GM23338 (cell line): ENCODE measurements around the gene SOHLH1. TPM values are rescaled to one million over a fixed set of nuclear protein-coding genes. Genes with fewer than 3 reads are reported as not detected.

Experiments used
- ATAC-seq: fragments of 200-7000 bp; cut with Tn5 transposase; 3 replicates; pipeline ENCODE4 v1.9.1; 2020
- DNase-seq: peaks from one replicate; pipeline ENCODE4 v3.0.0-alpha.2; 2015; ENCODE audit warnings: low spot score
- H2AFZ ChIP-seq: fragments of 200-600 bp; sonication (generic); 2 replicates; pipeline ENCODE4 v1.8.0; 2016; ENCODE audit warnings: antibody characterized with exemption, mild to moderate bottlenecking, moderate library complexity
- H3F3A ChIP-seq: fragments of 200-600 bp; sonication (generic); replicated peaks from 2 replicates; pipeline ENCODE4 v1.8.0; 2017; ENCODE audit warnings: antibody characterized with exemption, mixed run types, low read depth
- H3K27ac ChIP-seq: fragments of 200-600 bp; sonication (generic); 2 replicates; pipeline ENCODE4 v1.6.1; 2016; ENCODE audit warnings: low read depth
- H3K27me3 ChIP-seq: fragments of 200-600 bp; sonication (generic); 2 replicates; pipeline ENCODE4 v1.8.0; 2016; ENCODE audit warnings: mild to moderate bottlenecking, mixed run types, moderate library complexity; ENCODE audit not compliant: insufficient read depth
- H3K36me3 ChIP-seq: fragments of 200-600 bp; sonication (generic); 2 replicates; pipeline ENCODE4 v1.8.0; 2016; ENCODE audit warnings: mild to moderate bottlenecking; ENCODE audit not compliant: insufficient read depth
- H3K4me1 ChIP-seq: fragments of 200-600 bp; sonication (generic); 2 replicates; pipeline ENCODE4 v1.8.0; 2016; ENCODE audit warnings: mild to moderate bottlenecking, moderate library complexity; ENCODE audit not compliant: insufficient read depth
- H3K4me2 ChIP-seq: fragments of 200-600 bp; sonication (generic); 2 replicates; pipeline ENCODE4 v1.7.1; 2017; ENCODE audit warnings: mixed run types
- H3K4me3 ChIP-seq: fragments of 200-600 bp; sonication (generic); 2 replicates; pipeline ENCODE4 v1.6.1; 2016; ENCODE audit warnings: mixed run types
- H3K79me2 ChIP-seq: fragments of 200-600 bp; sonication (generic); replicated peaks from 2 replicates; pipeline ENCODE4 v1.8.0; 2017; ENCODE audit warnings: mild to moderate bottlenecking; ENCODE audit not compliant: insufficient read depth
- H3K9me2 ChIP-seq: fragments of 200-600 bp; sonication (generic); 2 replicates; pipeline ENCODE4 v1.8.0; 2017; ENCODE audit not compliant: insufficient read depth
- H4K20me1 ChIP-seq: fragments of 200-600 bp; sonication (generic); replicated peaks from 2 replicates; pipeline ENCODE4 v1.8.0; 2017; ENCODE audit warnings: mild to moderate bottlenecking; ENCODE audit not compliant: insufficient read depth
- H3K27ac Mint-ChIP-seq: 2 replicates; pipeline ENCODE4 v1.8.0; 2020; ENCODE audit warnings: inconsistent platforms, mild to moderate bottlenecking, moderate library complexity, mixed read lengths
- H3K27me3 Mint-ChIP-seq: 3 replicates; pipeline ENCODE4 v1.8.0; 2022; ENCODE audit warnings: low read depth, mild to moderate bottlenecking, moderate library complexity, mixed read lengths, inconsistent platforms; ENCODE audit not compliant: insufficient read depth, poor library complexity
- H3K36me3 Mint-ChIP-seq: 3 replicates; pipeline ENCODE4 v1.8.0; 2021; ENCODE audit warnings: low read depth, mild to moderate bottlenecking, inconsistent platforms, moderate library complexity, mixed read lengths
- H3K4me1 Mint-ChIP-seq: 3 replicates; pipeline ENCODE4 v1.8.0; 2020; ENCODE audit warnings: mild to moderate bottlenecking, inconsistent platforms, mixed read lengths
- H3K4me3 Mint-ChIP-seq: 3 replicates; pipeline ENCODE4 v1.8.0; 2021; ENCODE audit warnings: moderate library complexity, mild to moderate bottlenecking, inconsistent platforms, mixed read lengths
- H3K9me3 Mint-ChIP-seq: 3 replicates; pipeline ENCODE4 v1.8.0; 2020; ENCODE audit warnings: moderate library complexity, mild to moderate bottlenecking, inconsistent platforms, mixed read lengths
- CREB1 ChIP-seq: fragments of 250-450 bp; sonication (Bioruptor Pico); IDR thresholded peaks from 2 replicates; pipeline ENCODE4 v1.5.0; 2020; ENCODE audit warnings: low read depth, mild to moderate bottlenecking, moderate library complexity
- ETS1 ChIP-seq: IDR thresholded peaks from 2 replicates; pipeline ENCODE4 v1.6.1; 2016; ENCODE audit warnings: antibody characterized with exemption
- EZH2 ChIP-seq: fragments of 200-600 bp; sonication (generic); IDR thresholded peaks from one replicate; pipeline ENCODE4 v1.8.0; 2017; ENCODE audit warnings: antibody characterized with exemption, mild to moderate bottlenecking, low read depth; ENCODE audit not compliant: unreplicated experiment
- NANOG ChIP-seq: IDR thresholded peaks from 2 replicates; pipeline ENCODE4 v1.6.1; 2016; ENCODE audit warnings: antibody characterized with exemption, borderline replicate concordance
- POLR2AphosphoS5 ChIP-seq: IDR thresholded peaks from 2 replicates; pipeline ENCODE4 v1.6.1; 2016; ENCODE audit warnings: antibody characterized with exemption, low read depth
- STAT1 ChIP-seq: IDR thresholded peaks from one replicate; pipeline ENCODE4 v1.6.1; 2016; ENCODE audit warnings: antibody characterized with exemption; ENCODE audit not compliant: unreplicated experiment
- ZNF331 ChIP-seq: fragments of 250-450 bp; sonication (Bioruptor Pico); IDR thresholded peaks from 2 replicates; pipeline ENCODE4 v1.5.0; 2020; ENCODE audit warnings: low read depth, mild to moderate bottlenecking, moderate library complexity
- polyA plus RNA-seq: library from polyadenylated mRNA; unstranded; fragments of >200 nt; fragmentation: Nextera tagmentation; extraction: Ambion mirVana; gene quantifications from 2 replicates; pipeline ENCODE4 v1.2.1, GENCODE V29; 2016
- total RNA-seq: library from RNA; depleted of rRNA; stranded (reverse); fragments of >200 nt; shearing (Covaris generic); gene quantifications from 2 replicates; pipeline ENCODE4 v1.2.3, GENCODE V29; 2014
- TF ChIP-seq, protein P1 (sequence below): fragments of 250-450 bp; sonication (Bioruptor Pico); IDR thresholded peaks from 2 replicates; pipeline ENCODE4 v1.5.0; 2020; ENCODE audit warnings: mild to moderate bottlenecking, moderate library complexity
- TF ChIP-seq, protein P2 (sequence below), 2 experiments: fragments of 200-600 bp in 1 of 2; sonication (generic) in 1 of 2; conservative IDR thresholded peaks; 2 replicates each; pipeline versions ENCODE4 v1.5.1 to v1.6.1; 2016 to 2017; ENCODE audit warnings: antibody characterized with exemption in 2 of 2, low read depth in 2 of 2, mild to moderate bottlenecking in 2 of 2, moderate library complexity in 1 of 2
- TF ChIP-seq, protein P3 (sequence below): IDR thresholded peaks from one replicate; pipeline ENCODE4 v1.6.1; 2018; ENCODE audit warnings: antibody characterized with exemption; ENCODE audit not compliant: unreplicated experiment

The SOHLH1 gene
- total and polyA plus RNA-seq, 2 experiments from 2014 or later = 0.21 TPM; not detected in 1

DNA sequence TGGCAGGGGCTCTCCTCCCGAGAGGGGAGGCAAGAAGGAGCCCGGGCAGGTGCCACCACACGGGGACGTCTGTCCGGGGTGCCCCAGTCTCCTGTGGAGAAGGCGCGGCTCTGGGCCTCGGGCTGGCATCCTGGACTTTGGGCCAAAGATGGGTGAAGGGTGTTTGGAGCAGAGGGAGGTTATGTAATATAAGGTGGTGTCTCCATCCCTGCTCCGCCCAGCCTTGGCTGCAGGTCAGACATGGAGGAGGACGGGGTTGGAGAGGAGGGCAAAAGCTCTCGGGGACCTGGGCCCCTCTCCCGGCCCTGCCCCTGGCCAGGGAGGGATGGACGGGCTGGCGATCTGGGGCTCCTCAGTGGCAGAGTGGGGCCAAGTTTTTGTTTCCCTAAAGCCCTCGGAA is 1.2 kb upstream of the SOHLH1 start:
- H3K4me3 Mint-ChIP-seq = no peak overlapping the region
- H3K9me3 Mint-ChIP-seq = no peaks in the 10 kb centered on the region
- Histone ChIP-seq H3F3A (no peaks in the 10 kb centered on the region), H3K27ac (no peak overlapping the region), H3K27me3 (0 out of 2 replicates have a peak, but pooled peaks cover 3% of the 10 kb centered on the region), H4K20me1 (no peaks in the 10 kb centered on the region), H3K36me3 (no peaks in the 10 kb centered on the region), H3K79me2 (no peaks in the 10 kb centered on the region), H3K4me1 (no peaks in the 10 kb centered on the region), H2AFZ (no peak overlapping the region), H3K4me3 (no peak overlapping the region), H3K4me2 (no peak overlapping the region), H3K9me2 (no peaks in the 10 kb centered on the region)
- H3K4me1 Mint-ChIP-seq = peaks cover 3% of the 10 kb centered on the region; the same call in 2 of the 3 replicates
- no peaks in the 10 kb centered on the region for H3K36me3 Mint-ChIP-seq
- TF ChIP-seq, protein P1, sequence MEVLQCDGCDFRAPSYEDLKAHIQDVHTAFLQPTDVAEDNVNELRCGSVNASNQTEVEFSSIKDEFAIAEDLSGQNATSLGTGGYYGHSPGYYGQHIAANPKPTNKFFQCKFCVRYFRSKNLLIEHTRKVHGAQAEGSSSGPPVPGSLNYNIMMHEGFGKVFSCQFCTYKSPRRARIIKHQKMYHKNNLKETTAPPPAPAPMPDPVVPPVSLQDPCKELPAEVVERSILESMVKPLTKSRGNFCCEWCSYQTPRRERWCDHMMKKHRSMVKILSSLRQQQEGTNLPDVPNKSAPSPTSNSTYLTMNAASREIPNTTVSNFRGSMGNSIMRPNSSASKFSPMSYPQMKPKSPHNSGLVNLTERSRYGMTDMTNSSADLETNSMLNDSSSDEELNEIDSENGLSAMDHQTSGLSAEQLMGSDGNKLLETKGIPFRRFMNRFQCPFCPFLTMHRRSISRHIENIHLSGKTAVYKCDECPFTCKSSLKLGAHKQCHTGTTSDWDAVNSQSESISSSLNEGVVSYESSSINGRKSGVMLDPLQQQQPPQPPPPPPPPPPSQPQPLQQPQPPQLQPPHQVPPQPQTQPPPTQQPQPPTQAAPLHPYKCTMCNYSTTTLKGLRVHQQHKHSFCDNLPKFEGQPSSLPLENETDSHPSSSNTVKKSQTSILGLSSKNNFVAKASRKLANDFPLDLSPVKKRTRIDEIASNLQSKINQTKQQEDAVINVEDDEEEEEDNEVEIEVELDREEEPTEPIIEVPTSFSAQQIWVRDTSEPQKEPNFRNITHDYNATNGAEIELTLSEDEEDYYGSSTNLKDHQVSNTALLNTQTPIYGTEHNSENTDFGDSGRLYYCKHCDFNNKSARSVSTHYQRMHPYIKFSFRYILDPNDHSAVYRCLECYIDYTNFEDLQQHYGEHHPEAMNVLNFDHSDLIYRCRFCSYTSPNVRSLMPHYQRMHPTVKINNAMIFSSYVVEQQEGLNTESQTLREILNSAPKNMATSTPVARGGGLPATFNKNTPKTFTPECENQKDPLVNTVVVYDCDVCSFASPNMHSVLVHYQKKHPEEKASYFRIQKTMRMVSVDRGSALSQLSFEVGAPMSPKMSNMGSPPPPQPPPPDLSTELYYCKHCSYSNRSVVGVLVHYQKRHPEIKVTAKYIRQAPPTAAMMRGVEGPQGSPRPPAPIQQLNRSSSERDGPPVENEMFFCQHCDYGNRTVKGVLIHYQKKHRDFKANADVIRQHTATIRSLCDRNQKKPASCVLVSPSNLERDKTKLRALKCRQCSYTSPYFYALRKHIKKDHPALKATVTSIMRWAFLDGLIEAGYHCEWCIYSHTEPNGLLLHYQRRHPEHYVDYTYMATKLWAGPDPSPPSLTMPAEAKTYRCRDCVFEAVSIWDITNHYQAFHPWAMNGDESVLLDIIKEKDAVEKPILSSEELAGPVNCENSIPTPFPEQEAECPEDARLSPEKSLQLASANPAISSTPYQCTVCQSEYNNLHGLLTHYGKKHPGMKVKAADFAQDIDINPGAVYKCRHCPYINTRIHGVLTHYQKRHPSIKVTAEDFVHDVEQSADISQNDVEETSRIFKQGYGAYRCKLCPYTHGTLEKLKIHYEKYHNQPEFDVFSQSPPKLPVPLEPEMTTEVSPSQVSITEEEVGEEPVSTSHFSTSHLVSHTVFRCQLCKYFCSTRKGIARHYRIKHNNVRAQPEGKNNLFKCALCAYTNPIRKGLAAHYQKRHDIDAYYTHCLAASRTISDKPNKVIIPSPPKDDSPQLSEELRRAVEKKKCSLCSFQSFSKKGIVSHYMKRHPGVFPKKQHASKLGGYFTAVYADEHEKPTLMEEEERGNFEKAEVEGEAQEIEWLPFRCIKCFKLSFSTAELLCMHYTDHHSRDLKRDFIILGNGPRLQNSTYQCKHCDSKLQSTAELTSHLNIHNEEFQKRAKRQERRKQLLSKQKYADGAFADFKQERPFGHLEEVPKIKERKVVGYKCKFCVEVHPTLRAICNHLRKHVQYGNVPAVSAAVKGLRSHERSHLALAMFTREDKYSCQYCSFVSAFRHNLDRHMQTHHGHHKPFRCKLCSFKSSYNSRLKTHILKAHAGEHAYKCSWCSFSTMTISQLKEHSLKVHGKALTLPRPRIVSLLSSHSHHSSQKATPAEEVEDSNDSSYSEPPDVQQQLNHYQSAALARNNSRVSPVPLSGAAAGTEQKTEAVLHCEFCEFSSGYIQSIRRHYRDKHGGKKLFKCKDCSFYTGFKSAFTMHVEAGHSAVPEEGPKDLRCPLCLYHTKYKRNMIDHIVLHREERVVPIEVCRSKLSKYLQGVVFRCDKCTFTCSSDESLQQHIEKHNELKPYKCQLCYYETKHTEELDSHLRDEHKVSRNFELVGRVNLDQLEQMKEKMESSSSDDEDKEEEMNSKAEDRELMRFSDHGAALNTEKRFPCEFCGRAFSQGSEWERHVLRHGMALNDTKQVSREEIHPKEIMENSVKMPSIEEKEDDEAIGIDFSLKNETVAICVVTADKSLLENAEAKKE (CRISPR knock-in tag) = no peak
- TF ChIP-seq EZH2 = no peak
- TF ChIP-seq, protein P2, sequence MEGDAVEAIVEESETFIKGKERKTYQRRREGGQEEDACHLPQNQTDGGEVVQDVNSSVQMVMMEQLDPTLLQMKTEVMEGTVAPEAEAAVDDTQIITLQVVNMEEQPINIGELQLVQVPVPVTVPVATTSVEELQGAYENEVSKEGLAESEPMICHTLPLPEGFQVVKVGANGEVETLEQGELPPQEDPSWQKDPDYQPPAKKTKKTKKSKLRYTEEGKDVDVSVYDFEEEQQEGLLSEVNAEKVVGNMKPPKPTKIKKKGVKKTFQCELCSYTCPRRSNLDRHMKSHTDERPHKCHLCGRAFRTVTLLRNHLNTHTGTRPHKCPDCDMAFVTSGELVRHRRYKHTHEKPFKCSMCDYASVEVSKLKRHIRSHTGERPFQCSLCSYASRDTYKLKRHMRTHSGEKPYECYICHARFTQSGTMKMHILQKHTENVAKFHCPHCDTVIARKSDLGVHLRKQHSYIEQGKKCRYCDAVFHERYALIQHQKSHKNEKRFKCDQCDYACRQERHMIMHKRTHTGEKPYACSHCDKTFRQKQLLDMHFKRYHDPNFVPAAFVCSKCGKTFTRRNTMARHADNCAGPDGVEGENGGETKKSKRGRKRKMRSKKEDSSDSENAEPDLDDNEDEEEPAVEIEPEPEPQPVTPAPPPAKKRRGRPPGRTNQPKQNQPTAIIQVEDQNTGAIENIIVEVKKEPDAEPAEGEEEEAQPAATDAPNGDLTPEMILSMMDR (conservative IDR thresholded peaks at IDR 0.05; ENCODE audit: low read depth in 2 of 2) = no peak
- no peak for TF ChIP-seq ETS1
- TF ChIP-seq ZNF331 (CRISPR knock-in tag) = no peak
- no peak for TF ChIP-seq POLR2AphosphoS5
- no peak for TF ChIP-seq STAT1
- no peak for TF ChIP-seq CREB1 (CRISPR knock-in tag)
- TF ChIP-seq, protein P3, sequence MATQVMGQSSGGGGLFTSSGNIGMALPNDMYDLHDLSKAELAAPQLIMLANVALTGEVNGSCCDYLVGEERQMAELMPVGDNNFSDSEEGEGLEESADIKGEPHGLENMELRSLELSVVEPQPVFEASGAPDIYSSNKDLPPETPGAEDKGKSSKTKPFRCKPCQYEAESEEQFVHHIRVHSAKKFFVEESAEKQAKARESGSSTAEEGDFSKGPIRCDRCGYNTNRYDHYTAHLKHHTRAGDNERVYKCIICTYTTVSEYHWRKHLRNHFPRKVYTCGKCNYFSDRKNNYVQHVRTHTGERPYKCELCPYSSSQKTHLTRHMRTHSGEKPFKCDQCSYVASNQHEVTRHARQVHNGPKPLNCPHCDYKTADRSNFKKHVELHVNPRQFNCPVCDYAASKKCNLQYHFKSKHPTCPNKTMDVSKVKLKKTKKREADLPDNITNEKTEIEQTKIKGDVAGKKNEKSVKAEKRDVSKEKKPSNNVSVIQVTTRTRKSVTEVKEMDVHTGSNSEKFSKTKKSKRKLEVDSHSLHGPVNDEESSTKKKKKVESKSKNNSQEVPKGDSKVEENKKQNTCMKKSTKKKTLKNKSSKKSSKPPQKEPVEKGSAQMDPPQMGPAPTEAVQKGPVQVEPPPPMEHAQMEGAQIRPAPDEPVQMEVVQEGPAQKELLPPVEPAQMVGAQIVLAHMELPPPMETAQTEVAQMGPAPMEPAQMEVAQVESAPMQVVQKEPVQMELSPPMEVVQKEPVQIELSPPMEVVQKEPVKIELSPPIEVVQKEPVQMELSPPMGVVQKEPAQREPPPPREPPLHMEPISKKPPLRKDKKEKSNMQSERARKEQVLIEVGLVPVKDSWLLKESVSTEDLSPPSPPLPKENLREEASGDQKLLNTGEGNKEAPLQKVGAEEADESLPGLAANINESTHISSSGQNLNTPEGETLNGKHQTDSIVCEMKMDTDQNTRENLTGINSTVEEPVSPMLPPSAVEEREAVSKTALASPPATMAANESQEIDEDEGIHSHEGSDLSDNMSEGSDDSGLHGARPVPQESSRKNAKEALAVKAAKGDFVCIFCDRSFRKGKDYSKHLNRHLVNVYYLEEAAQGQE = no peak
- TF ChIP-seq NANOG = no peak
- H3K27ac Mint-ChIP-seq = no peak overlapping the region
- peaks cover 19% of the 10 kb centered on the region for H3K27me3 Mint-ChIP-seq
- DNase-seq (no peak), ATAC-seq (no peak)
